HG02870 (cell line): Measurements from ENCODE around the gene RNF115.

ENCODE experiments used
- ATAC-seq: cut with Tn5 transposase; IDR thresholded peaks from one replicate; pipeline ENCODE4 v1.9.1; 2021; ENCODE audit warnings: mild to moderate bottlenecking, moderate library complexity; ENCODE audit not compliant: unreplicated experiment

RNF115 gene

GRCh38 chr1:145707183-145707867, 116.6 kb downstream of the RNF115 start, which contains the start of gene PDZK1:
PDZK1 (minus strand) TSS chr1:145707368; CDS start chr1:145688021, 19,347 bp downstream.
- no peak for ATAC-seq

GRCh38 chr1:145706086-145706664, 117.7 kb downstream of the RNF115 start:
- no peak for ATAC-seq

- ATAC-seq = no peak
Measured at GRCh38 chr1:145705622-145706021, 118.3 kb downstream of the RNF115 start.

GRCh38 chr1:145702826-145703225, 121.1 kb downstream of the RNF115 start:
- no peak for ATAC-seq

- ATAC-seq = no peak
Measured at GRCh38 chr1:145702052-145702451, 121.8 kb downstream of the RNF115 start.

GRCh38 chr1:145701306-145701862, 122.5 kb downstream of the RNF115 start:
- ATAC-seq = no peak

GRCh38 chr1:145696630-145696960, 127.3 kb downstream of the RNF115 start:
- no peak for ATAC-seq

GRCh38 chr1:145695821-145696629, 127.9 kb downstream of the RNF115 start:
- ATAC-seq = no peak

GRCh38 chr1:145692785-145693443, 131.0 kb downstream of the RNF115 start:
- ATAC-seq = no peak

GRCh38 chr1:145690587-145691558, 133.0 kb downstream of the RNF115 start:
- ATAC-seq = no peak

- ATAC-seq = no peak
Measured at GRCh38 chr1:145689922-145690321, 134.0 kb downstream of the RNF115 start.

- no peak for ATAC-seq
Measured at GRCh38 chr1:145688924-145689323, 135.0 kb downstream of the RNF115 start.
